ENCODE results near the gene ZFX. TPM values are rescaled to one million over a fixed set of nuclear protein-coding genes. Genes with fewer than 3 reads are reported as not detected.

ZFX gene
- total RNA-seq, 4 donors from 2014 or later: 39.2 to 59.7 (median 56.5) TPM

DNA sequence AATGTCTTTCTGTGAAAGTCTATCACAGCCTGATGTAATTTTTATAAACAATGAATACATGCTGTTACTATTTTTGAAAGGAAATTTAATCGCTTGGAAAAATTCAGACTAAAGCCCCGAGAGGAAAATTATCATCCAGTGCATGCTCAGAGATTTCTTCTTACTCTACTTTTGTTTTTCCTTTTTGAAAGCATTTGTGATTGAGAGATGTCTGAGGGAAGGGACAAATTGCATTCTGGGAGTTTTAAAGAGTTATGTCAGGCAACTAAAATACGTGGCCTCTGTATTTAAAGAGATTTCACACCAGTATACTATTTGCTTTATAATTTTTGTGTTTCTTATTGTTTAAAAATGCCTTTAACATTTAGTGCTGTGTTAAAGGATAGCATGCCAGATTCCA lies 1.4 kb upstream of the ZFX start:
- TF ChIP-seq, protein P1, sequence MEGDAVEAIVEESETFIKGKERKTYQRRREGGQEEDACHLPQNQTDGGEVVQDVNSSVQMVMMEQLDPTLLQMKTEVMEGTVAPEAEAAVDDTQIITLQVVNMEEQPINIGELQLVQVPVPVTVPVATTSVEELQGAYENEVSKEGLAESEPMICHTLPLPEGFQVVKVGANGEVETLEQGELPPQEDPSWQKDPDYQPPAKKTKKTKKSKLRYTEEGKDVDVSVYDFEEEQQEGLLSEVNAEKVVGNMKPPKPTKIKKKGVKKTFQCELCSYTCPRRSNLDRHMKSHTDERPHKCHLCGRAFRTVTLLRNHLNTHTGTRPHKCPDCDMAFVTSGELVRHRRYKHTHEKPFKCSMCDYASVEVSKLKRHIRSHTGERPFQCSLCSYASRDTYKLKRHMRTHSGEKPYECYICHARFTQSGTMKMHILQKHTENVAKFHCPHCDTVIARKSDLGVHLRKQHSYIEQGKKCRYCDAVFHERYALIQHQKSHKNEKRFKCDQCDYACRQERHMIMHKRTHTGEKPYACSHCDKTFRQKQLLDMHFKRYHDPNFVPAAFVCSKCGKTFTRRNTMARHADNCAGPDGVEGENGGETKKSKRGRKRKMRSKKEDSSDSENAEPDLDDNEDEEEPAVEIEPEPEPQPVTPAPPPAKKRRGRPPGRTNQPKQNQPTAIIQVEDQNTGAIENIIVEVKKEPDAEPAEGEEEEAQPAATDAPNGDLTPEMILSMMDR (IDR thresholded peaks at IDR 0.05; ENCODE audit: low read depth): no peak

DNA sequence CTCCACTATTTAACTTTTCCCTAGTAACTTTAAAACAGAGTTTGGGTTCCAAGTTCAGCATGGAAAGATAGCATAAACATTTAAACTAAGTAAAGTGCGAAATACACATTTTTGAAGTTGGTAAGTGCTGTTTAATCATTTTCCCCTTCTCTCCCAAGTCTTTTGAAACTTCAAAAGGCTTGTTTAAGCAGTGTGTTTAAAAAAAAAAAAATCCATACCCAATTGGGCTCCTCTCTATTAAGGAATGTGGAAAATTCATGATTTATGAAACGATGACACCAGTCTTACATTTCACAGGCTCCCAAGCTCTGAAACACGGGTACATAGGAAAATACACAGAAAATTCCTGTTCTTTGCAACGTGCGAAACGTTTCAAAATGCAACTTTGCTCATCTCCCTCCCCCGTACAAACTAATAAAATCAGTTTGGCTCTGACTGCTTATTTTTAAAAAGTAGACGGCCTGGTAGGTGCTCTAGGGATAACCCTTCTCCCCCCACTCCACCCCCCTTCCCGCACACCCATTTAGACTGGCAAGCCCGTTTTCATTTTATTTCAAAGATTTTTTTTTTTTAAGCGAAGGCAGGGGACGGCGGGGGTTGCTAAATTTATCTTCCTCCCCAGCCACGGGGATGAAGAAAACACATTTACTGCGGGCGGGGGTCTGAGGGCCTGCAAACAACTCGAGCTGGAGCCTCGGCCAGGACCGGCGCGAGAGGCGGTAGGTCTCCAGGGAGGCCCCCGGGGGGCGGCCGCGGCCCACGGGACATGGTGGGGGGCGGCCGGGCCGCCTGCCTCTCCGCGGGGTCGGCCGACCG lies 786 bp upstream of the ZFX start:
- TF ChIP-seq, protein P1 (IDR thresholded peaks at IDR 0.05; ENCODE audit: low read depth): no peak

DNA sequence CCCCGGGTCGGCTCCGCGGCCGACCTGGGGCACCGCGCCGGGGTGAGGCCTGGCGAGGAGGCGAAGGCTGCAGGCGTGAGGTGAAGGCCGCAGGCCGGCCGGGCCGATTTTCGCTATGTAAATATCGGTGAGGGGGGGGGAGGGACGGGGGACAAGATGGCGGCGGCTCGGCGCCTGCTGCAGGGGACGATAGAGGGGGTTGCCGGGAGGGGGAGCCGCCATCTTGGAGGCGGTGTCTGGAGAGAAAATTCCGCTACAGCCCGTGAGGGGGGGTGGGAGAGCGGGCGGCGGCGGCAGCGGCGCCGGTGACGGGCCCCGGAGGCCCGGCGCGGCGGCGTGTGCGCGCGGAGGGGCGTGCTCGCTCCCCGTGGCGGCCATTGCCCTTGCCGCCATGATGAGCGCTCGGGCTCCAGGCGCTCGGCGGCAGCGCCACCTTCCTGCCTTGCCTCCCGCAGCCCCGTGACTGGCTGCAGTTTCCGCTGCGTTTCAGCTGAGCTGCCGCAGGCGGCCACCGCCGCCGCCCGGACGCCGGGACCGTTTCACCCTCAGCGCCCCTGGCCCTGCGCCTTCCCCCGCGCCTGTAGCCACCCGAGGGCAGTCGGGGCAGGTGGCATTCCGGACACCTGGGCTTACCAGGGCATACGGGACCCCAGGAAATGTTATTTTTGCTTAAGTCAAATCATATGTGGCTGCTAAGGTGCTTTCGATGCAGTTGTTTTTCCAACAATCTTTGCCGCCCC lies 692 bp downstream of the ZFX start:
- TF ChIP-seq, protein P1 (IDR thresholded peaks at IDR 0.05; ENCODE audit: low read depth): no peak

DNA sequence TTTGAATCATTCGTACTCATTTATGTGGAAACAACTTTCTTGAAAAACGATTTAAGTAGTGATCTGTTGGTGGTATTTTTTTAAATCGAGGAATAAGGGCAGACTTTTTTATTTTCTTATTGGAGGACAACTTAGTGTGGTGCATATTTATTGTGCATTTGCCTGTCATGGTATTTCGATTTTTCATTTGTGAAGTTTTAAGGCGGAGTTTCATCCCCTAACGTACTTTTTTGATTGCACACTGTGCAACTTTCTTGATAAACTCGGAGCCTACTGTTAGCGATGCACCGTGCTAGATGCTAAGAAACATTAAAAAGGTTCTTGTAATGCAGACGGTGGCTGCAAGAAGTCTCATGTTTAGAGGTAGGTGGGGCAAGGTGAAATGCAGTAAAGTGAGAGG lies 1.4 kb downstream of the ZFX start:
- TF ChIP-seq, protein P1 (IDR thresholded peaks at IDR 0.05; ENCODE audit: low read depth): no peak

DNA sequence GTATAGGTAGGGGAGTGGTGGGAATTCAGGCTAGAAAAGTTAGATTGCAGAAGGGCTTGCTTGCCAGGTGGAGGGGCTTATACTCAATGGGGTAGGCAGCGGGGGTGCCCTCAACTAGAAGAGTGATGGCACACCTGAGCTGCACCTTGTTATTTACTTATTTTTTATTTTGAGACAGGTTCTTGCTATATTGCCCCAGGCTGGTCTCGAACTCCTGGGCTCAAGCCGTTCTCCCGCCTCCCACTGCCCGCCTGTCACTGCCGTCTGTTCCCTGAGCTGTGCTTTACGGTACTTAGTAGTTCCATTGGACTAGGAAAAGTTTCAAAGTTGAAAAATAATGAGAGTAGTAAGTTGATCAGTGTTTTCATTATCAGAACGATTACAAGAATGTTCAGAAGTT lies 2.0 kb downstream of the ZFX start:
- TF ChIP-seq, protein P1 (IDR thresholded peaks at IDR 0.05; ENCODE audit: low read depth): no peak

DNA sequence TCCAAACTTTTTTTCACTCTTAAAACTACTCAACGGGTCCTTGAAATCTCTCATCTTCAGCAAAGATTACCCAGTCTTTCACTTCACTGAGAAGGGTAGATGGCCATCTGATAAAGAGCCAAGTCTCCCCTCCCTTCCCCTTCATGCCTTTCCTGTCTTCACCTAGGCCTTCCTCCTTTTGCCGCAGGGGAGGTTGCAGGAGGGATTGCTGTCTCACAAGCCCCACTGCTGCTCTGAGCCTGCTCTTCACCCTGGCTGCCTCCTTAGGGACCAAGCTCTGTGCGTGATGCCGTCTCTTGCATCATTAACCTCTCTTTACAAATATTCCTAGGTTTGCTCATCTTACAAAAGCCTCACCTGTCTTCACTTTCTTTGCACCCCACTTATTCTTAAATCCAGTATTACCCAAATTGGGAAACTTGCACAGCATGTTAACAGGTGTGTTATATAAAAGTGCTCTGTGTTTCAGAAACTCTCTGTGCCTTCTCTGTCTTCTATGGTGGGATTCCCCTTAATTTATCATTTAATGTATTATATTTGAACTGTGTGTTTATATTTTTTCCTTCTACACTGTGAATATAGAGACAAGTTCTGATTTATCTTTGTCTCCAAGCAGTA lies 3.8 kb downstream of the ZFX start:
- TF ChIP-seq, protein P1 (IDR thresholded peaks at IDR 0.05; ENCODE audit: low read depth): no peak

DNA sequence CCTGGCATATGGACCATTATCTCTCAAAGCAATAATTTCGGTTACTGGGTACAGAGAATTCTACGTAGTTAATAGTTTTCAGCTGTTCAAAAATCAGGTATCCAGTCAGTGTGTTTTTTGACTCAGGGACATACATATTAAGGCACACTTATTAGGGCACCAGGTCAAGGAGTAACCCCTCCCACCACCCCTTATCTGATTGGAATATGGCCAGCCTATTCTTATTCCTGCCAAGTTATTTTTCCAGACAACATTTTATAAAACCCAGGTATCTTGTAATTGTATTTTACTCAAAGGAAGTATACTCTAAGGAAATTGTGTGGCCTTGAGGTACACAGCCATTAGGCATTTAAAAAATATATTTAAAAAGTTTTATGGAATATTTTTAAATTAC lies 4.3 kb downstream of the ZFX start:
- TF ChIP-seq, protein P1 (IDR thresholded peaks at IDR 0.05; ENCODE audit: low read depth): no peak
